ENCODE data around the gene COPS6.

COPS6 gene

DNA sequence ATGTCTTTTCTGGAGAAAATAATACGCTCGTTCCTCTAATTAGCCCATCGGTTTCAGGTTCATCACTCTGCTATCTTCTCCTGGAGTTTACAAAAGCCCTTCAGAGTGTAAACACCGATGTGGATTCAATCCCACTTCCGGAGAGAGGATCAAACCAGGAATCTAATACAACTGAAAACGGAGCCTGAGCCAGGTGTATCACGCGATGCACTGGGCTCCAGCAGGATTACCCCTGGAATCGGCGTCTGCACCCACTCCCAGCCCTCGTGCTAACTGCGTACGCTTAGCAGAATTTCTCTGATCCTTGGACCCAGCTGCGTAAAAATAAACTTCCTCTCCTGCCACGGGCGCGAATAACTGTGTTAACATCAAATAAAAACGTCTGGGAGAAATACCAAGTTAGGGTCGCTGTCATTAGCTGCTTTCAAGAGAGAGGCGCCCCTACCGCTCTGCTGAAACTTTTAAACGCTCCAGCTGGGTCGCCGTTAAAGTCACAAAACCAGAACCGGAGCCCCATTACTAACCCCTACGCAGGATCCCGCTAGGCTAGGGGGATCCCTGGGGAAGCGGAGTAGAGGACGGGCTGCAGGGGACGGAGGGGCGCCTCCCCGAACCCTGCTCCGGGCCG is 7.7 kb upstream of the COPS6 start:
- Histone ChIP-seq H3K4me3 (ENCODE audit: low read depth, low read length) (peak overlapping the region; percentile 100), H3K36me3 (ENCODE audit: control insufficient read depth in 2 of 2, insufficient read depth in 1 of 2, low read length in 2 of 2) (peaks cover 19 to 39% of the 10 kb centered on the region in 2 experiments; a peak in 2 of 3 replicates), H3K27ac (ENCODE audit: extremely low read depth, low read depth, low read length) (peak overlapping the region; percentile 27; the same call in 1 of the 2 replicates), H3K4me1 (ENCODE audit: control insufficient read depth, insufficient read depth, low read length) (no peaks in the 10 kb centered on the region), H3K9me3 (ENCODE audit: control insufficient read depth, insufficient read depth, low read depth, low read length) (no peaks in the 10 kb centered on the region)
- CTCF ChIA-PET: interaction anchor here (0.7 to 0.9 kb wide), 3 partner anchors 48 to 686 kb away, joined by 3 to 4 read pairs (median 3); partner anchors contain the start of gene TRIM4
- peak; percentile 86 for TF ChIP-seq ZBTB17 (tag by site-specific recombination; IDR thresholded peaks at IDR 0.05)
- TF ChIP-seq, protein P1, sequence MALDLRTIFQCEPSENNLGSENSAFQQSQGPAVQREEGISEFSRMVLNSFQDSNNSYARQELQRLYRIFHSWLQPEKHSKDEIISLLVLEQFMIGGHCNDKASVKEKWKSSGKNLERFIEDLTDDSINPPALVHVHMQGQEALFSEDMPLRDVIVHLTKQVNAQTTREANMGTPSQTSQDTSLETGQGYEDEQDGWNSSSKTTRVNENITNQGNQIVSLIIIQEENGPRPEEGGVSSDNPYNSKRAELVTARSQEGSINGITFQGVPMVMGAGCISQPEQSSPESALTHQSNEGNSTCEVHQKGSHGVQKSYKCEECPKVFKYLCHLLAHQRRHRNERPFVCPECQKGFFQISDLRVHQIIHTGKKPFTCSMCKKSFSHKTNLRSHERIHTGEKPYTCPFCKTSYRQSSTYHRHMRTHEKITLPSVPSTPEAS (tag by site-specific recombination; IDR thresholded peaks at IDR 0.05): no peak
- POLR2A ChIA-PET: interaction anchor here (0.9 to 1.6 kb wide), 4 partner anchors 9 to 64 kb away, joined by 3 to 4 read pairs (median 4); no protein-coding TSS in a partner anchor

DNA sequence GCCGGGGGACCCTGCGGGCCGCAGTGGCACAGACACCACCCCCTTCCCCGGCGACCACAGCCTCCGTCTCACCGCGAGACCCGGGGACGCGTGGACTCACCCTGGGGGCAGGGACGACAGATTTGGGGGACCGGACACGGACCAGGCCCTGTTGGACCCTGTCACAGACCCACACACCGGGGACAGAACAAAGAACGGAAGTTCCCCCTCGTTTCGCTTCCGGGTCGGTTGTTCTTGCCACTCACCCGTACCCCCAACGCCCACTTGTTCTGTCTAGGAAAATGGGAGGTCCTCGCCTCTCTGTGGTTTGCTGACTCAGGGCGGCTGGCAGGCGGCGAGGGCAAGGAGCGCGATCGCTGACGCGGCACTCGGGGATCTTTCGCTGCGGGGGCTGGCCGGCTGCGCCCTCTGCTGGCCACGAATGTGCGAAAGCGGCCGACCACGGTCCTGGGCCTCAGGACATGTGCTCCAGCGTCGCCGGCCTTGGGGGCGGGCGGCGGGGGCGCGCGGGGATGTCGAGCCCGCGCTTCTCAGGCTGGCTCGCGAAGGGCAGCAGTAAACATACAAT is 7.2 kb upstream of the COPS6 start, which contains the start of gene ZNF3:
Gene ZNF3, minus strand, starts transcription at position 189 of the 568 bp plus-strand sequence. CDS start 4,366 bp downstream, outside the sequence.
- Histone ChIP-seq H3K9me3 (ENCODE audit: control insufficient read depth, insufficient read depth, low read depth, low read length) (no peaks in the 10 kb centered on the region), H3K27ac (ENCODE audit: extremely low read depth, low read depth, low read length) (peak within 1 kb of the TSS; percentile 37; the same call in 1 of the 2 replicates), H3K36me3 (ENCODE audit: control insufficient read depth in 2 of 2, insufficient read depth in 1 of 2, low read length in 2 of 2) (peaks cover 14 to 33% of the 10 kb centered on the region in 2 experiments; a peak in 2 of 3 replicates), H3K4me1 (ENCODE audit: control insufficient read depth, insufficient read depth, low read length) (no peaks in the 10 kb centered on the region), H3K4me3 (ENCODE audit: low read depth, low read length) (peak within 1 kb of the TSS; percentile 100)
- ChIA-PET CTCF (interaction anchor here (0.7 to 1.2 kb wide), 6 partner anchors 11 to 685 kb away, joined by 3 to 8 read pairs (median 4); no protein-coding TSS in a partner anchor), POLR2A (interaction anchor here (0.8 to 1.2 kb wide), 5 partner anchors 19 to 347 kb away, joined by 3 to 32 read pairs (median 4); partner anchors contain the start of genes AP4M1, MCM7, MEPCE and ZCWPW1)
- TF ChIP-seq ZNF777 (tag by site-specific recombination; IDR thresholded peaks at IDR 0.05; ENCODE audit: borderline replicate concordance): no peak
- TF ChIP-seq ZNF843 (tag by site-specific recombination; IDR thresholded peaks at IDR 0.05): peak; percentile 69; the same call in 1 of the 2 replicates
- no peak for TF ChIP-seq ZNF16 (tag by site-specific recombination; IDR thresholded peaks at IDR 0.05; ENCODE audit: low read depth)
- TF ChIP-seq ZNF112 (tag by site-specific recombination; IDR thresholded peaks at IDR 0.05): no peak
- peak; percentile 89 for TF ChIP-seq ZBTB7A (tag by site-specific recombination; IDR thresholded peaks at IDR 0.05; ENCODE audit: low read depth)
- peak; percentile 89 for TF ChIP-seq ZFP37 (tag by site-specific recombination; IDR thresholded peaks at IDR 0.05)
- no peak for TF ChIP-seq ZNF514 (tag by site-specific recombination; IDR thresholded peaks at IDR 0.05)
- 0 out of 2 replicates have a peak, but pooled peaks have one; percentile 45 for TF ChIP-seq YY2 (tag by site-specific recombination; IDR thresholded peaks at IDR 0.05)
- no peak for TF ChIP-seq ZNF211 (tag by site-specific recombination; IDR thresholded peaks at IDR 0.05; ENCODE audit: low read depth)
- peak; percentile 86 for TF ChIP-seq ZXDB (tag by site-specific recombination; IDR thresholded peaks at IDR 0.05)
- peak; percentile 93 for TF ChIP-seq SP2 (tag by site-specific recombination; IDR thresholded peaks at IDR 0.05)
- peak; percentile 95 for TF ChIP-seq ZNF324 (tag by site-specific recombination; IDR thresholded peaks at IDR 0.05)
- TF ChIP-seq KLF16 (tag by site-specific recombination; IDR thresholded peaks at IDR 0.05): peak; percentile 90
- TF ChIP-seq, protein P2, sequence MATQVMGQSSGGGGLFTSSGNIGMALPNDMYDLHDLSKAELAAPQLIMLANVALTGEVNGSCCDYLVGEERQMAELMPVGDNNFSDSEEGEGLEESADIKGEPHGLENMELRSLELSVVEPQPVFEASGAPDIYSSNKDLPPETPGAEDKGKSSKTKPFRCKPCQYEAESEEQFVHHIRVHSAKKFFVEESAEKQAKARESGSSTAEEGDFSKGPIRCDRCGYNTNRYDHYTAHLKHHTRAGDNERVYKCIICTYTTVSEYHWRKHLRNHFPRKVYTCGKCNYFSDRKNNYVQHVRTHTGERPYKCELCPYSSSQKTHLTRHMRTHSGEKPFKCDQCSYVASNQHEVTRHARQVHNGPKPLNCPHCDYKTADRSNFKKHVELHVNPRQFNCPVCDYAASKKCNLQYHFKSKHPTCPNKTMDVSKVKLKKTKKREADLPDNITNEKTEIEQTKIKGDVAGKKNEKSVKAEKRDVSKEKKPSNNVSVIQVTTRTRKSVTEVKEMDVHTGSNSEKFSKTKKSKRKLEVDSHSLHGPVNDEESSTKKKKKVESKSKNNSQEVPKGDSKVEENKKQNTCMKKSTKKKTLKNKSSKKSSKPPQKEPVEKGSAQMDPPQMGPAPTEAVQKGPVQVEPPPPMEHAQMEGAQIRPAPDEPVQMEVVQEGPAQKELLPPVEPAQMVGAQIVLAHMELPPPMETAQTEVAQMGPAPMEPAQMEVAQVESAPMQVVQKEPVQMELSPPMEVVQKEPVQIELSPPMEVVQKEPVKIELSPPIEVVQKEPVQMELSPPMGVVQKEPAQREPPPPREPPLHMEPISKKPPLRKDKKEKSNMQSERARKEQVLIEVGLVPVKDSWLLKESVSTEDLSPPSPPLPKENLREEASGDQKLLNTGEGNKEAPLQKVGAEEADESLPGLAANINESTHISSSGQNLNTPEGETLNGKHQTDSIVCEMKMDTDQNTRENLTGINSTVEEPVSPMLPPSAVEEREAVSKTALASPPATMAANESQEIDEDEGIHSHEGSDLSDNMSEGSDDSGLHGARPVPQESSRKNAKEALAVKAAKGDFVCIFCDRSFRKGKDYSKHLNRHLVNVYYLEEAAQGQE (tag by site-specific recombination; IDR thresholded peaks at IDR 0.05): peak; percentile 49
- no peak for TF ChIP-seq ZNF311 (tag by site-specific recombination; IDR thresholded peaks at IDR 0.05; ENCODE audit: borderline replicate concordance)
- TF ChIP-seq ZNF155 (tag by site-specific recombination; IDR thresholded peaks at IDR 0.05): no peak
- TF ChIP-seq, protein P3, sequence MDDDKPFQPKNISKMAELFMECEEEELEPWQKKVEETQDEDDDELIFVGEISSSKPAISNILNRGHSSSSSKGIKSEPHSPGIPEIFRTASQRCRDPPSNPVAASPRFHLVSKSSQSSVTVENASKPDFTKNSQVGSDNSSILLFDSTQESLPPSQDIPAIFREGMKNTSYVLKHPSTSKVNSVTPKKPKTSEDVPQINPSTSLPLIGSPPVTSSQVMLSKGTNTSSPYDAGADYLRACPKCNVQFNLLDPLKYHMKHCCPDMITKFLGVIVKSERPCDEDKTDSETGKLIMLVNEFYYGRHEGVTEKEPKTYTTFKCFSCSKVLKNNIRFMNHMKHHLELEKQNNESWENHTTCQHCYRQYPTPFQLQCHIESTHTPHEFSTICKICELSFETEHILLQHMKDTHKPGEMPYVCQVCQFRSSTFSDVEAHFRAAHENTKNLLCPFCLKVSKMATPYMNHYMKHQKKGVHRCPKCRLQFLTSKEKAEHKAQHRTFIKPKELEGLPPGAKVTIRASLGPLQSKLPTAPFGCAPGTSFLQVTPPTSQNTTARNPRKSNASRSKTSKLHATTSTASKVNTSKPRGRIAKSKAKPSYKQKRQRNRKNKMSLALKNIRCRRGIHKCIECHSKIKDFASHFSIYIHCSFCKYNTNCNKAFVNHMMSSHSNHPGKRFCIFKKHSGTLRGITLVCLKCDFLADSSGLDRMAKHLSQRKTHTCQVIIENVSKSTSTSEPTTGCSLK (tag by site-specific recombination; IDR thresholded peaks at IDR 0.05): no peak
- TF ChIP-seq, protein P4, sequence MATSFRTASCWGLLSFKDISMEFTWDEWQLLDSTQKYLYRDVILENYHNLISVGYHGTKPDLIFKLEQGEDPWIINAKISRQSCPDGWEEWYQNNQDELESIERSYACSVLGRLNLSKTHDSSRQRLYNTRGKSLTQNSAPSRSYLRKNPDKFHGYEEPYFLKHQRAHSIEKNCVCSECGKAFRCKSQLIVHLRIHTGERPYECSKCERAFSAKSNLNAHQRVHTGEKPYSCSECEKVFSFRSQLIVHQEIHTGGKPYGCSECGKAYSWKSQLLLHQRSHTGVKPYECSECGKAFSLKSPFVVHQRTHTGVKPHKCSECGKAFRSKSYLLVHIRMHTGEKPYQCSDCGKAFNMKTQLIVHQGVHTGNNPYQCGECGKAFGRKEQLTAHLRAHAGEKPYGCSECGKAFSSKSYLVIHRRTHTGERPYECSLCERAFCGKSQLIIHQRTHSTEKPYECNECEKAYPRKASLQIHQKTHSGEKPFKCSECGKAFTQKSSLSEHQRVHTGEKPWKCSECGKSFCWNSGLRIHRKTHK (tag by site-specific recombination; IDR thresholded peaks at IDR 0.05): no peak
- TF ChIP-seq, protein P5, sequence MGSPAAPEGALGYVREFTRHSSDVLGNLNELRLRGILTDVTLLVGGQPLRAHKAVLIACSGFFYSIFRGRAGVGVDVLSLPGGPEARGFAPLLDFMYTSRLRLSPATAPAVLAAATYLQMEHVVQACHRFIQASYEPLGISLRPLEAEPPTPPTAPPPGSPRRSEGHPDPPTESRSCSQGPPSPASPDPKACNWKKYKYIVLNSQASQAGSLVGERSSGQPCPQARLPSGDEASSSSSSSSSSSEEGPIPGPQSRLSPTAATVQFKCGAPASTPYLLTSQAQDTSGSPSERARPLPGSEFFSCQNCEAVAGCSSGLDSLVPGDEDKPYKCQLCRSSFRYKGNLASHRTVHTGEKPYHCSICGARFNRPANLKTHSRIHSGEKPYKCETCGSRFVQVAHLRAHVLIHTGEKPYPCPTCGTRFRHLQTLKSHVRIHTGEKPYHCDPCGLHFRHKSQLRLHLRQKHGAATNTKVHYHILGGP (tag by site-specific recombination; IDR thresholded peaks at IDR 0.05): peak; percentile 75
- no peak for TF ChIP-seq KLF7 (tag by site-specific recombination; IDR thresholded peaks at IDR 0.05; ENCODE audit: borderline replicate concordance)
- TF ChIP-seq ZNF658 (tag by site-specific recombination; IDR thresholded peaks at IDR 0.05): no peak
- TF ChIP-seq PRDM1 (tag by site-specific recombination; IDR thresholded peaks at IDR 0.05): no peak

Measured in HEK293 (cell line).